HL-60 (cell line): Measurements from ENCODE around the gene RASGRP2.

Experiments used
- DNase-seq, 2 experiments: peaks; one replicate each; pipeline ENCODE4 v3.0.0-alpha.2; 2010 to 2020; ENCODE audit warnings: low read depth in 1 of 2, low spot score in 1 of 2
- H3K27ac ChIP-seq: fragments of 250-450 bp; sonication (Bioruptor Pico); replicated peaks from 2 replicates; pipeline ENCODE4 v1.5.1; 2020; ENCODE audit warnings: mild to moderate bottlenecking, moderate library complexity
- H3K27me3 ChIP-seq: fragments of 250-450 bp; sonication (Bioruptor Pico); 2 replicates; pipeline ENCODE4 v1.5.1; 2021; ENCODE audit warnings: mild to moderate bottlenecking, moderate library complexity; ENCODE audit not compliant: insufficient read depth, poor library complexity, severe bottlenecking
- H3K4me3 ChIP-seq: replicated peaks from 2 replicates; pipeline ENCODE4 v1.5.1; 2011; ENCODE audit warnings: mild to moderate bottlenecking, control low read depth, low read length; ENCODE audit not compliant: insufficient read depth
- GABPA ChIP-seq: IDR thresholded peaks from 2 replicates; pipeline ENCODE4 v1.6.1; 2012; ENCODE audit warnings: low read depth
- POLR2AphosphoS5 ChIP-seq: IDR thresholded peaks from 2 replicates; pipeline ENCODE4 v1.6.1; 2012; ENCODE audit warnings: low read depth
- SPI1 ChIP-seq: IDR thresholded peaks from 2 replicates; pipeline ENCODE4 v1.6.1; 2012; ENCODE audit warnings: low read depth, mild to moderate bottlenecking, borderline replicate concordance
- TF ChIP-seq, protein P1 (sequence below): IDR thresholded peaks from 2 replicates; pipeline ENCODE4 v1.6.1; 2012; ENCODE audit warnings: low read depth; ENCODE audit not compliant: insufficient replicate concordance
- TF ChIP-seq, protein P2 (sequence below): IDR thresholded peaks from one replicate; pipeline ENCODE4 v1.5.1; 2011; ENCODE audit warnings: low read length, control low read depth, inconsistent platforms; ENCODE audit not compliant: insufficient read depth

The RASGRP2 gene

DNA sequence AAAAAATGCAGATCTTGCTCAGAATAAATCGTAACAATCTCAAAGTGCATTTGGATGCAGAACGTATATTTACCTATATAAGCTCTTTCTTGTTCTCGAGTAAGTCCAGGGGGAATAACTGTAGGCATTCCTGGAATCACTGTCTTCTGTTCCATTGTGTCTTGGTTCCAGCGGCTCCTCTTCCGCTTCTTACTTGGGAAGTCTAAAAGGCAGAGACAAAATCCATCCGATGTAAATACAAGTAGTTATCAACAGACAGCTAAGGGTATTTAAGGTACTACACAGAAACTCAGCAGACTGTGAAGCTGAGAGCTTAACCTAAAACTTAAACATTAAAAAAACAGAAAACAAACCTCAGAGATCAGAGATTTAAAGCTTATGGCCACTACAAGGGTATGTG lies 32.5 kb upstream of the RASGRP2 start:
- TF ChIP-seq, protein P1, sequence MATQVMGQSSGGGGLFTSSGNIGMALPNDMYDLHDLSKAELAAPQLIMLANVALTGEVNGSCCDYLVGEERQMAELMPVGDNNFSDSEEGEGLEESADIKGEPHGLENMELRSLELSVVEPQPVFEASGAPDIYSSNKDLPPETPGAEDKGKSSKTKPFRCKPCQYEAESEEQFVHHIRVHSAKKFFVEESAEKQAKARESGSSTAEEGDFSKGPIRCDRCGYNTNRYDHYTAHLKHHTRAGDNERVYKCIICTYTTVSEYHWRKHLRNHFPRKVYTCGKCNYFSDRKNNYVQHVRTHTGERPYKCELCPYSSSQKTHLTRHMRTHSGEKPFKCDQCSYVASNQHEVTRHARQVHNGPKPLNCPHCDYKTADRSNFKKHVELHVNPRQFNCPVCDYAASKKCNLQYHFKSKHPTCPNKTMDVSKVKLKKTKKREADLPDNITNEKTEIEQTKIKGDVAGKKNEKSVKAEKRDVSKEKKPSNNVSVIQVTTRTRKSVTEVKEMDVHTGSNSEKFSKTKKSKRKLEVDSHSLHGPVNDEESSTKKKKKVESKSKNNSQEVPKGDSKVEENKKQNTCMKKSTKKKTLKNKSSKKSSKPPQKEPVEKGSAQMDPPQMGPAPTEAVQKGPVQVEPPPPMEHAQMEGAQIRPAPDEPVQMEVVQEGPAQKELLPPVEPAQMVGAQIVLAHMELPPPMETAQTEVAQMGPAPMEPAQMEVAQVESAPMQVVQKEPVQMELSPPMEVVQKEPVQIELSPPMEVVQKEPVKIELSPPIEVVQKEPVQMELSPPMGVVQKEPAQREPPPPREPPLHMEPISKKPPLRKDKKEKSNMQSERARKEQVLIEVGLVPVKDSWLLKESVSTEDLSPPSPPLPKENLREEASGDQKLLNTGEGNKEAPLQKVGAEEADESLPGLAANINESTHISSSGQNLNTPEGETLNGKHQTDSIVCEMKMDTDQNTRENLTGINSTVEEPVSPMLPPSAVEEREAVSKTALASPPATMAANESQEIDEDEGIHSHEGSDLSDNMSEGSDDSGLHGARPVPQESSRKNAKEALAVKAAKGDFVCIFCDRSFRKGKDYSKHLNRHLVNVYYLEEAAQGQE = no peak
- TF ChIP-seq GABPA (no peak), POLR2AphosphoS5 (no peak), SPI1 (no peak)
- TF ChIP-seq, protein P2, sequence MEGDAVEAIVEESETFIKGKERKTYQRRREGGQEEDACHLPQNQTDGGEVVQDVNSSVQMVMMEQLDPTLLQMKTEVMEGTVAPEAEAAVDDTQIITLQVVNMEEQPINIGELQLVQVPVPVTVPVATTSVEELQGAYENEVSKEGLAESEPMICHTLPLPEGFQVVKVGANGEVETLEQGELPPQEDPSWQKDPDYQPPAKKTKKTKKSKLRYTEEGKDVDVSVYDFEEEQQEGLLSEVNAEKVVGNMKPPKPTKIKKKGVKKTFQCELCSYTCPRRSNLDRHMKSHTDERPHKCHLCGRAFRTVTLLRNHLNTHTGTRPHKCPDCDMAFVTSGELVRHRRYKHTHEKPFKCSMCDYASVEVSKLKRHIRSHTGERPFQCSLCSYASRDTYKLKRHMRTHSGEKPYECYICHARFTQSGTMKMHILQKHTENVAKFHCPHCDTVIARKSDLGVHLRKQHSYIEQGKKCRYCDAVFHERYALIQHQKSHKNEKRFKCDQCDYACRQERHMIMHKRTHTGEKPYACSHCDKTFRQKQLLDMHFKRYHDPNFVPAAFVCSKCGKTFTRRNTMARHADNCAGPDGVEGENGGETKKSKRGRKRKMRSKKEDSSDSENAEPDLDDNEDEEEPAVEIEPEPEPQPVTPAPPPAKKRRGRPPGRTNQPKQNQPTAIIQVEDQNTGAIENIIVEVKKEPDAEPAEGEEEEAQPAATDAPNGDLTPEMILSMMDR = no peak
- no peak overlapping the region for H3K27ac ChIP-seq
- H3K27me3 ChIP-seq = no peaks in the 10 kb centered on the region
- H3K4me3 ChIP-seq = peak overlapping the region; percentile 80
- DNase-seq = no peak

DNA sequence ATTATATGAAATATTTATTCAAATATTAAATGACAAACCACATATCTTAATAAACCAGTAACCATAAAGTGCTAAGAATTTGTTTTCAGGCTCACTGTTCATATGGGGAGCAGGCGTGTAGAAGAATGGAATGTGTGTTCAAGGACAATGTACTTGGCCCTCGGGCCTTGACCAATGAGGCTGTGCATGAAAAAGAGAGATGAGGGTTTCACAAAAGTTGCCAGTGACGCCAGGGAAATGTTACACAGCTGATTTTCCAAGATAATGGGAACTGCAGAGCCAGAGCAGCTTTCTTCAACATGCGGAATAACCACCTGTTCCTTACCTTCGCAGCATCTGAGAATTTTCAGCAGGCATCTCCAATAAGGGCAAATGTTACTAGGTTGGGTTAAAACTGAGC lies 30.2 kb upstream of the RASGRP2 start:
- TF ChIP-seq, protein P2 = no peak
- TF ChIP-seq, protein P1 = no peak
- TF ChIP-seq POLR2AphosphoS5 (no peak), GABPA (no peak), SPI1 (no peak)
- H3K27ac ChIP-seq = no peak overlapping the region
- no peaks in the 10 kb centered on the region for H3K27me3 ChIP-seq
- no peak overlapping the region for H3K4me3 ChIP-seq
- DNase-seq = no peak

DNA sequence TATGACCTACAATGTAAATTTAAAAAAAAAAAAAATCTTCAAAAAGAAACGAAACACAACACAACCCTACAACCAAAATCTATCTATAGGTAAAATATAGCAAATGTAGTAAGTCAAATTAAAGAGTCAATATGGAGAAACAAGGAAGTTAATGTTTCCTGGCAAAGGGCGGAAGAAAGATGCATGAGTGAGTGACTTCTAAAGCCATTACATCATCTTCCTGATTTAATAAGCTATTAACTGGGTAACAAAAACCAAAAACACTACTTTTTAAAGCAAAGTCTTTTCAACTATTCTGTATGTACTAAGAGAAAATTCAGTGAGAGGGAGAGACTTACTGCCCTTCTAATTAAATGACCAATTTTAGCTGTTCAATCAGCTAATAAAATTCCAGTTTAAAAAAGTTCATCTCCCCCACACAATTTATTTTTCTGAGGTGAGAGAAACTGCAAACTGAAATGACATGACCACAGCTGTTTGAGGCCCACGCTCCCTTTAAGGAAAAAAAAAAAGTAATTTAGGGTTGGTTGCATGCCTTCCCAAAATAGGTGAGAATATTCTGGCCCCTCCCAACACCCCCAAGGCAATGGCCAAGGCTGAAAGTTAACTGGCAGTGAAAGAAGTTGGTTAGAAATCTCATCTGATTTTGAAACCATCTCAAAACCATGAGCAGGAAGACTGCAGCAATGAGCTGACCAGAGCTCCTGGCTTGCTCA lies 28.5 kb upstream of the RASGRP2 start:
- Histone ChIP-seq H3K27me3 (no peaks in the 10 kb centered on the region), H3K4me3 (no peak overlapping the region), H3K27ac (peak overlapping the region; percentile 46)
- TF ChIP-seq SPI1 (no peak), POLR2AphosphoS5 (peak; percentile 31; the same call in 1 of the 2 replicates), GABPA (no peak)
- TF ChIP-seq, protein P2 = no peak
- TF ChIP-seq, protein P1 = no peak
- DNase-seq = peak in 1 of 2 experiments; percentile 48
